Astrocyte (in vitro differentiated cells and primary cell): ENCODE measurements around the gene CNDP2. TPM values are rescaled to one million over a fixed set of nuclear protein-coding genes. Genes with fewer than 3 reads are reported as not detected.

Experiments
- DNase-seq: peaks from one replicate; pipeline ENCODE4 v3.0.0-alpha.2; 2010; ENCODE audit warnings: low read depth
- FAIRE-seq: peaks from 2 replicates; lab custom pipeline; 2011; peaks lifted over from hg19 to GRCh38; lab: Jason Lieb, UNC
- H2AFZ ChIP-seq: 2 replicates; pipeline ENCODE4 v1.6.0; 2012; ENCODE audit warnings: low read depth, low read length, inconsistent platforms
- H3K27ac ChIP-seq: 2 replicates; pipeline ENCODE4 v1.5.1; 2011; ENCODE audit warnings: low read depth, low read length, inconsistent platforms
- H3K27me3 ChIP-seq: 2 replicates; pipeline ENCODE4 v1.6.0; 2011; ENCODE audit warnings: low read length, inconsistent platforms; ENCODE audit not compliant: insufficient read depth
- H3K36me3 ChIP-seq: 2 replicates; pipeline ENCODE4 v1.5.1; 2011; ENCODE audit warnings: low read length, inconsistent platforms; ENCODE audit not compliant: insufficient read depth
- H3K4me1 ChIP-seq: 2 replicates; pipeline ENCODE4 v1.5.1; 2011; ENCODE audit warnings: low read length, inconsistent platforms; ENCODE audit not compliant: insufficient read depth
- H3K4me2 ChIP-seq: 2 replicates; pipeline ENCODE4 v1.6.0; 2012; ENCODE audit warnings: low read length, inconsistent platforms
- H3K4me3 ChIP-seq: 2 replicates; pipeline ENCODE4 v1.5.1; 2011; ENCODE audit warnings: low read depth, mild to moderate bottlenecking, low read length, inconsistent platforms; ENCODE audit not compliant: insufficient read depth
- H3K79me2 ChIP-seq: 2 replicates; pipeline ENCODE4 v1.6.0; 2012; ENCODE audit warnings: mild to moderate bottlenecking, low read length, inconsistent platforms; ENCODE audit not compliant: insufficient read depth
- H3K9ac ChIP-seq: 2 replicates; pipeline ENCODE4 v1.6.0; 2012; ENCODE audit warnings: mild to moderate bottlenecking, low read length, inconsistent platforms
- H3K9me3 ChIP-seq: 2 replicates; pipeline ENCODE4 v1.5.1; 2012; ENCODE audit warnings: low read depth, mild to moderate bottlenecking, low read length, inconsistent platforms; ENCODE audit not compliant: insufficient read depth
- H4K20me1 ChIP-seq: 2 replicates; pipeline ENCODE4 v1.6.0; 2012; ENCODE audit warnings: low read length, inconsistent platforms; ENCODE audit not compliant: insufficient read depth
- H3K27ac Mint-ChIP-seq: one replicate; pipeline ENCODE4 v1.8.0; 2021; ENCODE audit warnings: mild to moderate bottlenecking, mixed read lengths; ENCODE audit not compliant: unreplicated experiment
- H3K27me3 Mint-ChIP-seq: one replicate; pipeline ENCODE4 v1.8.0; 2021; ENCODE audit warnings: low read depth, mixed read lengths; ENCODE audit not compliant: unreplicated experiment
- H3K36me3 Mint-ChIP-seq: one replicate; pipeline ENCODE4 v1.8.0; 2021; ENCODE audit warnings: low read depth, mixed read lengths; ENCODE audit not compliant: unreplicated experiment
- H3K4me1 Mint-ChIP-seq: one replicate; pipeline ENCODE4 v1.8.0; 2021; ENCODE audit warnings: low read depth, mixed read lengths; ENCODE audit not compliant: unreplicated experiment
- H3K4me3 Mint-ChIP-seq: one replicate; pipeline ENCODE4 v1.8.0; 2021; ENCODE audit warnings: mild to moderate bottlenecking, moderate library complexity, mixed read lengths; ENCODE audit not compliant: unreplicated experiment
- H3K9me3 Mint-ChIP-seq: one replicate; pipeline ENCODE4 v1.8.0; 2021; ENCODE audit warnings: mild to moderate bottlenecking, mixed read lengths; ENCODE audit not compliant: unreplicated experiment
- CTCF ChIP-seq: IDR thresholded peaks from 2 replicates; pipeline ENCODE4 v1.5.1; 2011; ENCODE audit warnings: low read depth, mild to moderate bottlenecking, inconsistent platforms, low read length, moderate library complexity; ENCODE audit not compliant: insufficient read depth
- EZH2 ChIP-seq: IDR thresholded peaks from 2 replicates; pipeline ENCODE4 v1.6.1; 2012; ENCODE audit warnings: mild to moderate bottlenecking, low read length, inconsistent platforms; ENCODE audit not compliant: insufficient read depth
- total RNA-seq: library from RNA; stranded (reverse); gene quantifications from 2 replicates; pipeline ENCODE4 v1.2.1, GENCODE V29; 2021

CNDP2 gene
- total RNA-seq, 1 donor from 2014 or later = 149 TPM

GRCh38 chr18:74510770-74511095 is 14.6 kb downstream of the CNDP2 start:
- no peaks in the 10 kb centered on the region for H3K9me3 ChIP-seq
- no peaks in the 10 kb centered on the region for H3K9me3 Mint-ChIP-seq
- H3K27ac ChIP-seq = no peak overlapping the region
- peaks cover 16% of the 10 kb centered on the region for H3K36me3 ChIP-seq
- FAIRE-seq (no peak), DNase-seq (no peak)
- no peaks in the 10 kb centered on the region for H3K4me1 Mint-ChIP-seq
- no peak overlapping the region for H3K27ac Mint-ChIP-seq
- H3K36me3 Mint-ChIP-seq = peaks cover 25% of the 10 kb centered on the region
- H3K27me3 Mint-ChIP-seq = no peaks in the 10 kb centered on the region
- TF ChIP-seq EZH2 (no peak), CTCF (no peak)
- H4K20me1 ChIP-seq = peaks cover 12% of the 10 kb centered on the region
- no peaks in the 10 kb centered on the region for H3K27me3 ChIP-seq
- H3K9ac ChIP-seq = no peak overlapping the region
- H2AFZ ChIP-seq = no peak overlapping the region
- no peak overlapping the region for H3K4me2 ChIP-seq
- H3K4me1 ChIP-seq = no peaks in the 10 kb centered on the region
- no peak overlapping the region for H3K4me3 Mint-ChIP-seq
- H3K4me3 ChIP-seq = no peak overlapping the region
- no peaks in the 10 kb centered on the region for H3K79me2 ChIP-seq

GRCh38 chr18:74511823-74512222 is 15.7 kb downstream of the CNDP2 start:
- no peak overlapping the region for H3K27ac ChIP-seq
- no peaks in the 10 kb centered on the region for H3K27me3 ChIP-seq
- DNase-seq = no peak
- H3K4me3 ChIP-seq = no peak overlapping the region
- H3K27me3 Mint-ChIP-seq = no peaks in the 10 kb centered on the region
- no peak overlapping the region for H3K9ac ChIP-seq
- no peaks in the 10 kb centered on the region for H3K79me2 ChIP-seq
- no peaks in the 10 kb centered on the region for H3K4me1 ChIP-seq
- FAIRE-seq = no peak
- H3K9me3 Mint-ChIP-seq = no peaks in the 10 kb centered on the region
- H3K4me2 ChIP-seq = no peak overlapping the region
- TF ChIP-seq EZH2 (no peak), CTCF (no peak)
- peaks cover 21% of the 10 kb centered on the region for H3K36me3 Mint-ChIP-seq
- no peak overlapping the region for H3K4me3 Mint-ChIP-seq
- H4K20me1 ChIP-seq = peaks cover 12% of the 10 kb centered on the region
- no peak overlapping the region for H2AFZ ChIP-seq
- H3K36me3 ChIP-seq = peaks cover 20% of the 10 kb centered on the region
- no peak overlapping the region for H3K27ac Mint-ChIP-seq
- H3K4me1 Mint-ChIP-seq = no peaks in the 10 kb centered on the region
- H3K9me3 ChIP-seq = no peaks in the 10 kb centered on the region

- Mint-ChIP-seq H3K4me3 (no peak overlapping the region), H3K9me3 (no peaks in the 10 kb centered on the region), H3K4me1 (no peaks in the 10 kb centered on the region), H3K36me3 (peaks cover 17% of the 10 kb centered on the region), H3K27ac (peak overlapping the region; percentile 59), H3K27me3 (no peaks in the 10 kb centered on the region)
- TF ChIP-seq EZH2 = no peak
- TF ChIP-seq CTCF = no peak
- Histone ChIP-seq H3K4me3 (no peak overlapping the region), H4K20me1 (peaks cover 12% of the 10 kb centered on the region), H3K36me3 (peaks cover 20% of the 10 kb centered on the region), H3K79me2 (no peaks in the 10 kb centered on the region), H3K27ac (no peak overlapping the region), H3K27me3 (no peaks in the 10 kb centered on the region), H3K4me1 (no peaks in the 10 kb centered on the region), H3K9me3 (no peaks in the 10 kb centered on the region), H3K4me2 (no peak overlapping the region), H3K9ac (no peak overlapping the region), H2AFZ (no peak overlapping the region)
- FAIRE-seq = no peak
- DNase-seq = no peak
These were observed 16.3 kb downstream of the CNDP2 start for GRCh38 chr18:74512321-74513053.
